Smooth muscle cell (in vitro differentiated cells): Measurements from ENCODE around the gene RHOA. TPM values are rescaled to one million over a fixed set of nuclear protein-coding genes. Genes with fewer than 3 reads are reported as not detected.
A peak's percentile ranks its signal among the peaks of the same experiment; 100 is the strongest.

Experiments
- DNase-seq: peaks from one replicate; lab custom pipeline; 2025; ENCODE audit not compliant: unreplicated experiment; lab: John Stamatoyannopoulos, UW
- H2AFZ ChIP-seq: fragments of 200-600 bp; sonication (generic); 2 replicates; pipeline ENCODE4 v1.6.0; 2016; ENCODE audit warnings: antibody characterized with exemption, low read depth, mild to moderate bottlenecking
- H3F3A ChIP-seq: fragments of 200-600 bp; sonication (generic); 2 replicates; pipeline ENCODE4 v1.6.0; 2017; ENCODE audit warnings: antibody characterized with exemption, low read depth
- H3K27ac ChIP-seq: fragments of 200-600 bp; sonication (generic); 2 replicates; pipeline ENCODE4 v1.5.1; 2016; ENCODE audit warnings: low read depth, mild to moderate bottlenecking
- H3K27me3 ChIP-seq: fragments of 200-600 bp; sonication (generic); 2 replicates; pipeline ENCODE4 v1.6.1; 2016; ENCODE audit warnings: low read depth, mild to moderate bottlenecking
- H3K36me3 ChIP-seq: fragments of 200-600 bp; sonication (generic); 2 replicates; pipeline ENCODE4 v1.5.1; 2016; ENCODE audit warnings: low read depth
- H3K4me1 ChIP-seq: fragments of 200-600 bp; sonication (generic); 2 replicates; pipeline ENCODE4 v1.5.1; 2016; ENCODE audit warnings: low read depth
- H3K4me2 ChIP-seq: fragments of 200-600 bp; sonication (generic); 2 replicates; pipeline ENCODE4 v1.6.0; 2016; ENCODE audit warnings: mild to moderate bottlenecking
- H3K4me3 ChIP-seq: fragments of 200-600 bp; sonication (generic); 2 replicates; pipeline ENCODE4 v1.5.1; 2016; ENCODE audit warnings: mild to moderate bottlenecking
- H3K79me2 ChIP-seq: fragments of 200-600 bp; sonication (generic); 2 replicates; pipeline ENCODE4 v1.6.0; 2016; ENCODE audit warnings: low read depth, mild to moderate bottlenecking
- H3K9ac ChIP-seq: fragments of 200-600 bp; sonication (generic); 2 replicates; pipeline ENCODE4 v1.6.0; 2016; ENCODE audit warnings: low read depth
- H3K9me3 ChIP-seq: fragments of 200-600 bp; sonication (generic); replicated peaks from 2 replicates; pipeline ENCODE4 v1.5.1; 2016; ENCODE audit warnings: low read depth
- H4K20me1 ChIP-seq: fragments of 200-600 bp; sonication (generic); 2 replicates; pipeline ENCODE4 v1.6.0; 2016; ENCODE audit warnings: low read depth
- CTCF ChIP-seq: fragments of 200-600 bp; sonication (generic); IDR thresholded peaks from 2 replicates; pipeline ENCODE4 v1.5.1; 2017; ENCODE audit warnings: borderline replicate concordance, mild to moderate bottlenecking, antibody characterized with exemption; ENCODE audit not compliant: insufficient read depth, poor library complexity, severe bottlenecking
- WGBS: methylation state at CpG from one replicate; pipeline ENCODE4 v1.1.7; 2016; ENCODE audit warnings: low lambda C conversion rate; 5-methylcytosine and 5-hydroxymethylcytosine counted together
- polyA plus RNA-seq: library from polyadenylated mRNA; unstranded; fragments of >200 nt; fragmentation: Nextera tagmentation; extraction: Ambion mirVana; gene quantifications from 2 replicates; pipeline ENCODE4 v1.2.1, GENCODE V29; 2016
- total RNA-seq: library from RNA; depleted of rRNA; stranded (reverse); fragments of >200 nt; gene quantifications from 2 replicates; pipeline ENCODE4 v1.2.3, GENCODE V29; 2014

The RHOA gene
- total and polyA plus RNA-seq, 2 experiments from 2014 or later: 447 to 530 TPM

DNA sequence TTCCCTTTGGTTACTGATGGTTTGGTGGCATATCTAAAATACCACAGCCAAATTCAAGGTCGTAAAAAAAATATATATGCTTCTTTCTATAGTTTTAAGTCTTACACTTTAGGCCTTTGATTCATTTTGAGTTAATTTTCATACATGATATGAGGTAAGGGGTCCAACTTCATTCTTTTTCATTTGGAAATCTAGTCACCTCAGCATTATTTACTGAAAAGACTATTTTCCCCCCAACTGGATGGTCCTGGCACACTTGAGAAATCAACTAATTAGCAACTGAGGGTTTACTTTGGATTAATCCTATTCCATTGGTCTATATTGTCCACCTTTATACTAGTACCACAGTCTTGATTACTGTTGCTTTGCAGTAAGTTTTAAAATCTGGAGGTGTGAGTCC lies 26.2 kb downstream of the RHOA start:
- no peaks in the 10 kb centered on the region for H3K27me3 ChIP-seq
- H3K79me2 ChIP-seq: peaks cover 100% of the 10 kb centered on the region
- no peaks in the 10 kb centered on the region for H3K9me3 ChIP-seq
- 100% methylated on average over 1 of the region's 1 CpG for WGBS
- H4K20me1 ChIP-seq: peaks cover 100% of the 10 kb centered on the region
- no peak for DNase-seq
- TF ChIP-seq CTCF: no peak
- no peaks in the 10 kb centered on the region for H3K36me3 ChIP-seq
- H2AFZ ChIP-seq: no peak overlapping the region
- H3K4me1 ChIP-seq: no peaks in the 10 kb centered on the region
- H3K9ac ChIP-seq: no peak overlapping the region
- no peak overlapping the region for H3K27ac ChIP-seq
- H3K4me3 ChIP-seq: no peak overlapping the region
- peaks cover 7% of the 10 kb centered on the region for H3F3A ChIP-seq
- H3K4me2 ChIP-seq: no peak overlapping the region

- Histone ChIP-seq H3F3A (peaks cover 10% of the 10 kb centered on the region), H3K9me3 (no peaks in the 10 kb centered on the region), H3K36me3 (no peaks in the 10 kb centered on the region), H3K27ac (no peak overlapping the region), H3K79me2 (peaks cover 100% of the 10 kb centered on the region), H2AFZ (no peak overlapping the region), H3K4me1 (peaks cover 5% of the 10 kb centered on the region), H3K4me3 (no peak overlapping the region), H3K27me3 (no peaks in the 10 kb centered on the region), H4K20me1 (peaks cover 100% of the 10 kb centered on the region), H3K9ac (no peak overlapping the region), H3K4me2 (no peak overlapping the region)
- TF ChIP-seq CTCF: no peak
- 72% methylated on average over 5 of the region's 5 CpGs for WGBS
- no peak for DNase-seq
Measured at GRCh38 chr3:49383387-49383786, 28.4 kb downstream of the RHOA start.

- 41% methylated on average over 11 of the region's 11 CpGs for WGBS
- peaks cover 7% of the 10 kb centered on the region for H3K4me1 ChIP-seq
- H3K79me2 ChIP-seq: peaks cover 99% of the 10 kb centered on the region
- peak overlapping the region; percentile 66 for H3K9ac ChIP-seq
- DNase-seq: no peak
- no peaks in the 10 kb centered on the region for H3K9me3 ChIP-seq
- H3K27ac ChIP-seq: peak overlapping the region; percentile 93
- H2AFZ ChIP-seq: no peak overlapping the region
- H3K4me2 ChIP-seq: peak overlapping the region; percentile 76
- no peaks in the 10 kb centered on the region for H3K27me3 ChIP-seq
- peaks cover 100% of the 10 kb centered on the region for H4K20me1 ChIP-seq
- no peak for TF ChIP-seq CTCF
- no peak overlapping the region for H3K4me3 ChIP-seq
- H3F3A ChIP-seq: peaks cover 11% of the 10 kb centered on the region
- H3K36me3 ChIP-seq: peaks cover 10% of the 10 kb centered on the region
Measured at GRCh38 chr3:49378249-49378895, 33.4 kb downstream of the RHOA start.

DNA sequence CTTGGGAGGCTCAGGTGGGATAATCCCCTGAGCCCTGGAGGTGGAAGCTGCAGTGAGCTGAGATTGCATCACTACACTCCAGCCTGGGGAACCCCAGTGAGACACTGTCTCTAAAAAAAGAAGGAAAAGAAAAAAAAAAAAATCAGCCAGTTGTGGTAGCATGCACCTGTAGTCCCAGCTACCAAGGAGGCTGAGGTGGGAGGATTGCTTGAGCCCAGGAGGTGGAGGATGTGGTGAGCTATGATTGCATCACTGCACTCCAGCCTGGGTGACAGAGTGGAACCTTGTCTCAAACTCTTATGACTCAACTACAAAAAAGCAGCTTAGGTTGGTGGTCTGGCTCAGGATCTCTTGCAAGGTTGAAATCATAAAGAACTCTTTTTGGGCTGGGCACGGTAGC lies 34.3 kb downstream of the RHOA start:
- Histone ChIP-seq H3K4me2 (no peak overlapping the region), H4K20me1 (peaks cover 100% of the 10 kb centered on the region)

More for the DNA sequence above, 34.3 kb downstream of the RHOA start:
- WGBS: 75% methylated on average over 1 of the region's 1 CpG
- Histone ChIP-seq H3K79me2 (peaks cover 99% of the 10 kb centered on the region), H3K4me1 (peaks cover 7% of the 10 kb centered on the region), H3F3A (peaks cover 11% of the 10 kb centered on the region), H3K9ac (no peak overlapping the region), H3K27ac (peak overlapping the region; percentile 93), H2AFZ (no peak overlapping the region), H3K9me3 (no peaks in the 10 kb centered on the region), H3K27me3 (no peaks in the 10 kb centered on the region), H3K36me3 (peaks cover 14% of the 10 kb centered on the region), H3K4me3 (no peak overlapping the region)
- TF ChIP-seq CTCF: no peak
- no peak for DNase-seq
